Trophoblast cell (in vitro differentiated cells and primary cell): ENCODE results near the gene LGR4. TPM values are rescaled to one million over a fixed set of nuclear protein-coding genes. Genes with fewer than 3 reads are reported as not detected.
"Not testable (repeated sequence)": the region's sequence is repeated elsewhere in the genome, so short reads cannot be mapped to it uniquely, and the experiment has no call there.

ENCODE experiments used
- DNase-seq, 2 donors: peaks; one replicate each; pipeline ENCODE4 v3.0.0-alpha.2; 2016
- H2AFZ ChIP-seq: 2 replicates; pipeline ENCODE4 v1.6.1; 2013; ENCODE audit warnings: low read length, moderate library complexity, mild to moderate bottlenecking; ENCODE audit not compliant: insufficient read depth, poor library complexity
- H2AK5ac ChIP-seq: 2 replicates; pipeline ENCODE4 v1.6.1; 2013; ENCODE audit warnings: mild to moderate bottlenecking, low read length
- H2BK120ac ChIP-seq: 2 replicates; pipeline ENCODE4 v1.6.1; 2013; ENCODE audit warnings: low read length, mild to moderate bottlenecking, moderate library complexity; ENCODE audit not compliant: insufficient read depth, poor library complexity
- H2BK12ac ChIP-seq: 2 replicates; pipeline ENCODE4 v1.6.1; 2013; ENCODE audit warnings: mild to moderate bottlenecking, low read length, moderate library complexity
- H2BK5ac ChIP-seq: 2 replicates; pipeline ENCODE4 v1.6.1; 2013; ENCODE audit warnings: low read length, low read depth, moderate library complexity, mild to moderate bottlenecking; ENCODE audit not compliant: poor library complexity
- H3K14ac ChIP-seq: 2 replicates; pipeline ENCODE4 v1.6.1; 2013; ENCODE audit warnings: mild to moderate bottlenecking, low read length
- H3K18ac ChIP-seq: 2 replicates; pipeline ENCODE4 v1.6.1; 2013; ENCODE audit warnings: mild to moderate bottlenecking, low read length
- H3K23ac ChIP-seq: 2 replicates; pipeline ENCODE4 v1.6.1; 2013; ENCODE audit warnings: low read length
- H3K27ac ChIP-seq: 2 replicates; pipeline ENCODE4 v1.5.1; 2013; ENCODE audit warnings: low read depth, mild to moderate bottlenecking, inconsistent platforms, low read length, moderate library complexity
- H3K27me3 ChIP-seq: 2 replicates; pipeline ENCODE4 v1.6.1; 2013; ENCODE audit warnings: inconsistent platforms, mild to moderate bottlenecking, low read length, moderate library complexity; ENCODE audit not compliant: insufficient read depth
- H3K36me3 ChIP-seq, 2 experiments: 1 replicate in 1 of 2; 2 replicates in 1 of 2; pipeline ENCODE4 v1.6.1; 2013; ENCODE audit warnings: low read length in 2 of 2, mild to moderate bottlenecking in 2 of 2, moderate library complexity in 1 of 2; ENCODE audit not compliant: insufficient read depth in 2 of 2, control insufficient read depth in 1 of 2
- H3K4ac ChIP-seq: 2 replicates; pipeline ENCODE4 v1.6.1; 2013; ENCODE audit warnings: low read depth, mild to moderate bottlenecking, low read length, moderate library complexity
- H3K4me1 ChIP-seq, 2 experiments: 1 replicate in 1 of 2; 2 replicates in 1 of 2; pipeline ENCODE4 v1.6.1; 2013; ENCODE audit warnings: low read length in 2 of 2, mild to moderate bottlenecking in 2 of 2, moderate library complexity in 1 of 2; ENCODE audit not compliant: insufficient read depth in 2 of 2, control insufficient read depth in 1 of 2
- H3K4me2 ChIP-seq: 2 replicates; pipeline ENCODE4 v1.6.1; 2013; ENCODE audit warnings: inconsistent platforms, mild to moderate bottlenecking, low read length, moderate library complexity
- H3K4me3 ChIP-seq: 2 replicates; pipeline ENCODE4 v1.5.1; 2013; ENCODE audit warnings: mild to moderate bottlenecking, low read depth, low read length, inconsistent platforms
- H3K79me1 ChIP-seq: one replicate; pipeline ENCODE4 v1.6.1; 2013; ENCODE audit warnings: low read length
- H3K79me2 ChIP-seq: 2 replicates; pipeline ENCODE4 v1.6.1; 2013; ENCODE audit warnings: low read length, mild to moderate bottlenecking; ENCODE audit not compliant: control insufficient read depth, insufficient read depth, poor library complexity
- H3K9ac ChIP-seq: 2 replicates; pipeline ENCODE4 v1.6.1; 2013; ENCODE audit warnings: mild to moderate bottlenecking, low read length
- H3K9me3 ChIP-seq: 2 replicates; pipeline ENCODE4 v1.6.1; 2013; ENCODE audit warnings: low read depth, mild to moderate bottlenecking, control low read depth, inconsistent platforms, low read length; ENCODE audit not compliant: insufficient read depth
- H4K12ac ChIP-seq: 2 replicates; pipeline ENCODE4 v1.6.1; 2013; ENCODE audit warnings: low read depth, mild to moderate bottlenecking, low read length, moderate library complexity
- H4K8ac ChIP-seq: 2 replicates; pipeline ENCODE4 v1.6.1; 2013; ENCODE audit warnings: low read depth, mild to moderate bottlenecking, low read length, moderate library complexity
- H4K91ac ChIP-seq: one replicate; pipeline ENCODE4 v1.6.1; 2013; ENCODE audit warnings: low read depth, mild to moderate bottlenecking, low read length, moderate library complexity
- WGBS: extraction: QIAGEN DNeasy Blood & Tissue Kit; methylation state at CpG from one replicate; pipeline ENCODE4 v1.1.7; 2013; ENCODE audit warnings: missing lambda C conversion rate; ENCODE audit not compliant: insufficient read length, insufficient coverage; ENCODE audit errors: extremely low coverage; 5-methylcytosine and 5-hydroxymethylcytosine counted together
- polyA plus RNA-seq: library from polyadenylated mRNA; stranded (reverse); fragments of 200-250 nt; gene quantifications from 2 replicates; pipeline ENCODE4 v1.2.3, GENCODE V29; 2013

LGR4 gene
- 56.6 and 59.1 TPM in 2 replicates for polyA plus RNA-seq

GRCh38 chr11:27472398-27473016 is at the start of gene LGR4:
Gene LGR4 (minus strand): TSS chr11:27472790. CDS start chr11:27472302, 488 bp downstream.
- peaks cover 9% of the 10 kb centered on the region for H3K79me2 ChIP-seq
- peak within 1 kb of the TSS; percentile 42 for H2AFZ ChIP-seq
- H3K79me1 ChIP-seq: peaks cover 7% of the 10 kb centered on the region
- H3K23ac ChIP-seq: no peak within 1 kb of the TSS
- peak within 1 kb of the TSS; percentile 88 for H2BK5ac ChIP-seq
- peak within 1 kb of the TSS; percentile 15 for H2BK120ac ChIP-seq
- H3K9ac ChIP-seq: peak within 1 kb of the TSS; percentile 94
- WGBS: no CpG with 5 or more reads among the region's 57 CpGs
- peak; percentile 95 to 98 for DNase-seq
- H2BK12ac ChIP-seq: no peak within 1 kb of the TSS
- H3K14ac ChIP-seq: peak within 1 kb of the TSS; percentile 55
- H3K36me3 ChIP-seq: no peaks in the 10 kb centered on the region
- no peak within 1 kb of the TSS for H4K12ac ChIP-seq
- H2AK5ac ChIP-seq: no peak within 1 kb of the TSS
- no peaks in the 10 kb centered on the region for H3K27me3 ChIP-seq
- peak within 1 kb of the TSS; percentile 41 for H3K4ac ChIP-seq
- no peaks in the 10 kb centered on the region for H3K9me3 ChIP-seq
- peak within 1 kb of the TSS; percentile 94 for H3K4me2 ChIP-seq
- H4K8ac ChIP-seq: peak within 1 kb of the TSS; percentile 26
- peak within 1 kb of the TSS; percentile 58 for H4K91ac ChIP-seq
- H3K27ac ChIP-seq: peak within 1 kb of the TSS; percentile 70
- H3K18ac ChIP-seq: peak within 1 kb of the TSS; percentile 64
- peaks cover 7 to 10% of the 10 kb centered on the region in 2 experiments for H3K4me1 ChIP-seq
- peak within 1 kb of the TSS; percentile 96 for H3K4me3 ChIP-seq

- Histone ChIP-seq H3K14ac (no peak overlapping the region), H3K36me3 (no peaks in the 10 kb centered on the region), H3K4me1 (no peaks in the 10 kb centered on the region), H3K79me2 (no peaks in the 10 kb centered on the region), H3K23ac (no peak overlapping the region), H3K27me3 (no peaks in the 10 kb centered on the region), H4K91ac (no peak overlapping the region), H3K4ac (no peak overlapping the region), H2AK5ac (no peak overlapping the region), H3K4me3 (no peak overlapping the region), H3K27ac (no peak overlapping the region), H3K4me2 (no peak overlapping the region), H3K18ac (no peak overlapping the region), H3K9ac (no peak overlapping the region), H3K9me3 (no peaks in the 10 kb centered on the region), H2BK120ac (no peak overlapping the region), H4K12ac (no peak overlapping the region), H2BK5ac (no peak overlapping the region), H2AFZ (no peak overlapping the region), H4K8ac (no peak overlapping the region), H3K79me1 (no peaks in the 10 kb centered on the region), H2BK12ac (no peak overlapping the region)
- WGBS: no CpG with 5 or more reads among the region's 3 CpGs
- DNase-seq: no peak
Measured at GRCh38 chr11:27520226-27520625, 47.6 kb upstream of the LGR4 start.

GRCh38 chr11:27518518-27518917 is 45.9 kb upstream of the LGR4 start:
- Histone ChIP-seq H3K79me2 (no peaks in the 10 kb centered on the region), H4K91ac (no peak overlapping the region), H3K9me3 (no peaks in the 10 kb centered on the region), H3K36me3 (no peaks in the 10 kb centered on the region), H3K4me2 (no peak overlapping the region), H3K18ac (no peak overlapping the region), H2BK12ac (no peak overlapping the region), H2AK5ac (no peak overlapping the region), H4K8ac (no peak overlapping the region), H3K79me1 (no peaks in the 10 kb centered on the region), H3K4me3 (no peak overlapping the region), H4K12ac (no peak overlapping the region), H3K27me3 (no peaks in the 10 kb centered on the region), H3K14ac (no peak overlapping the region), H3K4me1 (no peaks in the 10 kb centered on the region), H3K9ac (no peak overlapping the region), H2BK5ac (no peak overlapping the region), H2BK120ac (no peak overlapping the region), H3K4ac (no peak overlapping the region), H2AFZ (no peak overlapping the region), H3K27ac (no peak overlapping the region), H3K23ac (no peak overlapping the region)
- no CpG with 5 or more reads among the region's 2 CpGs for WGBS
- no peak for DNase-seq

GRCh38 chr11:27517490-27517889 is 44.9 kb upstream of the LGR4 start:
- H4K12ac ChIP-seq, H2AK5ac ChIP-seq, DNase-seq, H2BK120ac ChIP-seq, H2BK12ac ChIP-seq, H3K14ac ChIP-seq, H3K4me1 ChIP-seq, H2BK5ac ChIP-seq, H3K36me3 ChIP-seq, H3K79me1 ChIP-seq, H3K9me3 ChIP-seq, H2AFZ ChIP-seq, H3K23ac ChIP-seq, H3K79me2 ChIP-seq, H3K18ac ChIP-seq, H4K8ac ChIP-seq, H3K9ac ChIP-seq, H3K4me3 ChIP-seq, H3K27ac ChIP-seq, H3K4me2 ChIP-seq, H3K27me3 ChIP-seq, H4K91ac ChIP-seq, H3K4ac ChIP-seq: not testable (repeated sequence)
- no CpG with 5 or more reads among the region's 1 CpG for WGBS
